Right atrium auricular region (tissue), 2 donors: Measurements from ENCODE around the gene RD3L. TPM values are rescaled to one million over a fixed set of nuclear protein-coding genes. Genes with fewer than 3 reads are reported as not detected.

Experiments
- DNase-seq: peaks from one replicate; pipeline ENCODE4 v3.0.0-alpha.2; 2019; ENCODE audit warnings: low spot score
- H3K27ac ChIP-seq, 2 donors: fragments of 200-600 bp; sonication (generic); 1 replicate in 1 of 2; 2 replicates in 1 of 2; pipeline ENCODE4 v1.5.1; 2016 to 2019
- H3K27me3 ChIP-seq, 2 donors: fragments of 200-600 bp; sonication (generic); one replicate each; pipeline versions ENCODE4 v1.5.1 to v1.6.0; 2017 to 2019
- H3K36me3 ChIP-seq: fragments of 200-600 bp; sonication (generic); one replicate; pipeline ENCODE4 v1.5.1; 2016
- H3K4me1 ChIP-seq, 2 donors: fragments of 200-600 bp; sonication (generic); one replicate each; pipeline versions ENCODE4 v1.5.1 to v1.6.0; 2017 to 2019
- H3K4me3 ChIP-seq, 2 donors: fragments of 200-600 bp; sonication (generic); 1 replicate in 1 of 2; 2 replicates in 1 of 2; pipeline ENCODE4 v1.5.1; 2017 to 2019; ENCODE audit warnings: mild to moderate bottlenecking in 1 of 2, moderate library complexity in 1 of 2
- H3K9me3 ChIP-seq, 2 donors: fragments of 200-600 bp; sonication (generic); one replicate each; pipeline ENCODE4 v1.5.1; 2019
- total RNA-seq, 2 donors: library from RNA; depleted of rRNA; stranded (reverse); fragments of >200 nt; gene quantifications; one replicate each; pipeline ENCODE4 v1.1.0, GENCODE V29; 2016
- TF ChIP-seq, protein P1 (sequence below), 2 donors: fragments of 200-600 bp; sonication (generic); IDR thresholded peaks; one replicate each; pipeline ENCODE4 v1.5.1; 2019; ENCODE audit warnings: antibody characterized with exemption in 2 of 2

Gene RD3L
- total RNA-seq, 2 donors from 2014 or later = 7.6 to 25.2 TPM

DNA sequence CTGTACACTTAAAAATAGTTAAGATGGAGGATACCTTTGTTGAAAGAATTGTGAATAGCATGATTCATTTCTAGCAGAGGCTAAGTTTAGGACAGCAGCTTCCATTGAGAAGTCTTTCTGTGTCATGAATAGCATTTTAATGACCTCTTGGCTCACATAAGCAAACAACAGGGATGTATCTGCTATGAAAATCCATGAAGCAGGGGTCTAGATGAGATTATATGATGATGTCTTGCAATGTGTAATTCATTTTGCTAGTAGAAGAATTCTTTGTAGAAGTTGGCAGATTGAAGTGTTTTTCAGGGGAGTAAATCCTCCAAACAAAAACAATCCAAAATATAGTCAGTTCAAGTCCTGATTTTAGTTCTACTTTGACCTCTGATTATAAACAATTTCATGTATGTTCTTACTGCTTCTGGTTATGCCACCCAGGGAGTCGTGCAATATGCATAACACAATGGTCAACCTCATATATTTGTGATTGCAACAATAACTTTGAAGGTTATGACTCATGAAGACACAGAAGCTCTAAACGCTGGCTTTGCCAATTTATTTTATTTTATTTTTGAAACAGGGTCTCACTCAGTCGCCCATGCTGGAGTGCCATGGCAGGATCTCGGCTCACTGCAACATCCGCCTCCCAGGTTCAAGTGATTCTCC, 6.9 kb upstream of the RD3L start:
- no peaks in the 10 kb centered on the region for H3K4me1 ChIP-seq
- H3K9me3 ChIP-seq = peaks cover 6 to 13% of the 10 kb centered on the region in 2 donors
- TF ChIP-seq, protein P1, sequence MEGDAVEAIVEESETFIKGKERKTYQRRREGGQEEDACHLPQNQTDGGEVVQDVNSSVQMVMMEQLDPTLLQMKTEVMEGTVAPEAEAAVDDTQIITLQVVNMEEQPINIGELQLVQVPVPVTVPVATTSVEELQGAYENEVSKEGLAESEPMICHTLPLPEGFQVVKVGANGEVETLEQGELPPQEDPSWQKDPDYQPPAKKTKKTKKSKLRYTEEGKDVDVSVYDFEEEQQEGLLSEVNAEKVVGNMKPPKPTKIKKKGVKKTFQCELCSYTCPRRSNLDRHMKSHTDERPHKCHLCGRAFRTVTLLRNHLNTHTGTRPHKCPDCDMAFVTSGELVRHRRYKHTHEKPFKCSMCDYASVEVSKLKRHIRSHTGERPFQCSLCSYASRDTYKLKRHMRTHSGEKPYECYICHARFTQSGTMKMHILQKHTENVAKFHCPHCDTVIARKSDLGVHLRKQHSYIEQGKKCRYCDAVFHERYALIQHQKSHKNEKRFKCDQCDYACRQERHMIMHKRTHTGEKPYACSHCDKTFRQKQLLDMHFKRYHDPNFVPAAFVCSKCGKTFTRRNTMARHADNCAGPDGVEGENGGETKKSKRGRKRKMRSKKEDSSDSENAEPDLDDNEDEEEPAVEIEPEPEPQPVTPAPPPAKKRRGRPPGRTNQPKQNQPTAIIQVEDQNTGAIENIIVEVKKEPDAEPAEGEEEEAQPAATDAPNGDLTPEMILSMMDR (IDR thresholded peaks at IDR 0.05) = no peak
- no peak for DNase-seq
- H3K36me3 ChIP-seq = no peaks in the 10 kb centered on the region
- no peaks in the 10 kb centered on the region for H3K27me3 ChIP-seq
- no peak overlapping the region for H3K27ac ChIP-seq
- H3K4me3 ChIP-seq = no peak overlapping the region

- TF ChIP-seq, protein P1 (IDR thresholded peaks at IDR 0.05) = no peak
- DNase-seq = no peak
- Histone ChIP-seq H3K27me3 (no peaks in the 10 kb centered on the region), H3K4me1 (no peaks in the 10 kb centered on the region), H3K9me3 (peaks cover 6 to 13% of the 10 kb centered on the region in 2 donors), H3K36me3 (no peaks in the 10 kb centered on the region), H3K4me3 (no peak overlapping the region), H3K27ac (no peak overlapping the region)
These were observed 6.1 kb upstream of the RD3L start for GRCh38 chr14:103948442-103948841.

- H3K27me3 ChIP-seq = no peaks in the 10 kb centered on the region
- H3K36me3 ChIP-seq = no peaks in the 10 kb centered on the region
- peaks cover 6 to 13% of the 10 kb centered on the region in 2 donors for H3K9me3 ChIP-seq
- no peak overlapping the region for H3K4me3 ChIP-seq
- H3K4me1 ChIP-seq = no peaks in the 10 kb centered on the region
- TF ChIP-seq, protein P1 (IDR thresholded peaks at IDR 0.05) = no peak
- H3K27ac ChIP-seq = no peak overlapping the region
- DNase-seq = no peak
These were observed 4.6 kb upstream of the RD3L start for GRCh38 chr14:103946975-103947374.

DNA sequence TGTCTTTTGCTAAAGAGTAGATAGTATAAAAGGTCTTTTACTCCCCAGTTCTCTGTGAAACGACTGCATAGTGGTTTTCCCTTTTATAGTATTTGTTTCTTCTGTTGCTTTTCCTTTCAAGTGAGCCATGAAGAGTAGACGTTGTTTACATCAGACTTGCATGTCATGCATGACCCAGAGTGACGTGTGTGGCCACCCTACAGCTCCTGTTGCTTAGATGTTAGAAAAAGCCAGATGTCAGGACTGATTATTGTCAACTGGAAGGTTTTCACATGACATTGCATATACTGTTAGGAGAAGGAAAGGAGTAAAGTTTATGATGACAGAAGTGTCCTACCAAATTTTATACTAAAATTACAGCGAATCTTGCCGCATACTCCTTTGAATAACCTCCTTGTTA, 1.3 kb upstream of the RD3L start:
- H3K27ac ChIP-seq = no peak overlapping the region
- H3K4me1 ChIP-seq = no peaks in the 10 kb centered on the region
- H3K27me3 ChIP-seq = no peaks in the 10 kb centered on the region
- H3K9me3 ChIP-seq = peaks cover 6 to 13% of the 10 kb centered on the region in 2 donors
- no peak for DNase-seq
- H3K4me3 ChIP-seq = no peak overlapping the region
- no peaks in the 10 kb centered on the region for H3K36me3 ChIP-seq
- TF ChIP-seq, protein P1 (IDR thresholded peaks at IDR 0.05) = no peak

DNA sequence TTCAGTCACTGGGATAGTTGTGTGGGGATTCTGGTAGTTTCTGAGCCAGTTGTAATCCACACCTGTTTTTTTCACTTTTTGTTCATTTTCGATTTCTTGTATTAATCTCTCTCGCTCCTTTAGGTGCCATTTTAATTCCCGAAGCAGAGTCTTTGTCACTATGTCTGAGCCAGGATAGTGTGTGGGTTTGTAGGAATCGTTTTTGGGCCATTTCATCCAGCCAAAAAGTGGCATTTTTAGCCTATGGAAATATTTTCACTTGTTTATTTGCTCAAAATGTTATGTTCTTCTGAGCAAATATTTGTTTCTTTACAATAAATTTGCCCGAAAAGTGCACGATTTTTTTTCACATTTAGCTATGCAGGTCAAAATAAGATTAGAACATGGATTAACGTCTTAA, 867 bp downstream of the RD3L start:
- TF ChIP-seq, protein P1 (IDR thresholded peaks at IDR 0.05) = no peak
- no peaks in the 10 kb centered on the region for H3K27me3 ChIP-seq
- H3K27ac ChIP-seq = peak overlapping the region; percentile 57 to 62
- no peaks in the 10 kb centered on the region for H3K4me1 ChIP-seq
- no peak for DNase-seq
- peak overlapping the region; percentile 24 to 36 for H3K4me3 ChIP-seq
- H3K36me3 ChIP-seq = no peaks in the 10 kb centered on the region
- H3K9me3 ChIP-seq = peaks cover 0 to 2% of the 10 kb centered on the region in 2 donors

- Histone ChIP-seq H3K27me3 (no peaks in the 10 kb centered on the region), H3K4me3 (no peak overlapping the region), H3K4me1 (no peaks in the 10 kb centered on the region), H3K36me3 (no peaks in the 10 kb centered on the region), H3K27ac (no peak overlapping the region), H3K9me3 (no peaks in the 10 kb centered on the region)
- DNase-seq = no peak
- TF ChIP-seq, protein P1 (IDR thresholded peaks at IDR 0.05) = no peak
These were observed 7.2 kb downstream of the RD3L start for GRCh38 chr14:103935102-103935501.
